ENCODE data around the gene NPR3.
"Not testable (repeated sequence)": the region's sequence is repeated elsewhere in the genome, so short reads cannot be mapped to it uniquely, and the experiment has no call there.

NPR3 gene

GRCh38 chr5:32794086-32794485, 83.0 kb downstream of the NPR3 start:
- H3K4me3 ChIP-seq (ENCODE audit: control insufficient read depth in 1 of 7, extremely low read depth in 1 of 7, insufficient read depth in 4 of 7, low read depth in 2 of 7, low read length in 6 of 7): no peak overlapping the region
- CTCF ChIA-PET: interaction anchor here (0.9 to 2.8 kb wide), 6 partner anchors 10 to 86 kb away, joined by 3 to 13 read pairs (median 4); no protein-coding TSS in a partner anchor
- peaks cover 2 to 33% (median 11%) of the 10 kb centered on the region in 4 experiments for H3K36me3 ChIP-seq (ENCODE audit: control insufficient read depth in 4 of 4, insufficient read depth in 4 of 4, low read length in 3 of 4)
- peak; percentile 31 to 59 (median 53) for DNase-seq
- H3K27ac ChIP-seq (ENCODE audit: insufficient read depth in 1 of 2, low read depth in 1 of 2, low read length in 2 of 2, poor library complexity in 1 of 2, severe bottlenecking in 2 of 2): no peak overlapping the region
- POLR2A ChIA-PET: no interaction called here
- WGBS (ENCODE audit: insufficient coverage): no CpG with 5 or more reads among the region's 1 CpG
- no peaks in the 10 kb centered on the region for H3K27me3 ChIP-seq (replicated peaks in 2 of 5; ENCODE audit: control insufficient read depth in 4 of 5, insufficient read depth in 5 of 5, low read length in 4 of 5)
- H3K9me3 ChIP-seq (ENCODE audit: control extremely low read depth in 1 of 5, control insufficient read depth in 4 of 5, insufficient read depth in 2 of 5, low read depth in 1 of 5, low read length in 4 of 5): peaks cover 0 to 10% (median 4%) of the 10 kb centered on the region in 5 experiments
- peaks cover 0 to 13% (median 3%) of the 10 kb centered on the region in 4 experiments for H3K4me1 ChIP-seq (ENCODE audit: control extremely low read depth in 1 of 4, control insufficient read depth in 4 of 4, insufficient read depth in 4 of 4, low read length in 3 of 4)

GRCh38 chr5:32802764-32803163, 91.6 kb downstream of the NPR3 start:
- WGBS (ENCODE audit: insufficient coverage): 98% methylated on average over 7 of the region's 7 CpGs
- POLR2A ChIA-PET: no interaction called here
- H3K9me3 ChIP-seq (ENCODE audit: control extremely low read depth in 1 of 5, control insufficient read depth in 4 of 5, insufficient read depth in 2 of 5, low read depth in 1 of 5, low read length in 4 of 5): peaks cover 0 to 12% (median 0%) of the 10 kb centered on the region in 5 experiments
- H3K27me3 ChIP-seq (replicated peaks in 2 of 5; ENCODE audit: control insufficient read depth in 4 of 5, insufficient read depth in 5 of 5, low read length in 4 of 5): no peaks in the 10 kb centered on the region
- H3K27ac ChIP-seq (ENCODE audit: insufficient read depth in 1 of 2, low read depth in 1 of 2, low read length in 2 of 2, poor library complexity in 1 of 2, severe bottlenecking in 2 of 2): no peak overlapping the region
- no peaks in the 10 kb centered on the region for H3K36me3 ChIP-seq (ENCODE audit: control insufficient read depth in 4 of 4, insufficient read depth in 4 of 4, low read length in 3 of 4)
- no peak overlapping the region for H3K4me3 ChIP-seq (ENCODE audit: control insufficient read depth in 1 of 7, extremely low read depth in 1 of 7, insufficient read depth in 4 of 7, low read depth in 2 of 7, low read length in 6 of 7)
- H3K4me1 ChIP-seq (ENCODE audit: control extremely low read depth in 1 of 4, control insufficient read depth in 4 of 4, insufficient read depth in 4 of 4, low read length in 3 of 4): no peaks in the 10 kb centered on the region
- CTCF ChIA-PET: interaction anchor here (0.7 to 1.1 kb wide), 2 partner anchors 9 to 94 kb away, joined by 4 read pairs; no protein-coding TSS in a partner anchor
- no peak for DNase-seq

GRCh38 chr5:32803656-32804055, 92.5 kb downstream of the NPR3 start:
- no peaks in the 10 kb centered on the region for H3K4me1 ChIP-seq (ENCODE audit: control extremely low read depth in 1 of 4, control insufficient read depth in 4 of 4, insufficient read depth in 4 of 4, low read length in 3 of 4)
- no peak for DNase-seq
- WGBS (ENCODE audit: insufficient coverage): 87% methylated on average over 3 of the region's 3 CpGs

GRCh38 chr5:32805462-32805861, 94.3 kb downstream of the NPR3 start:
- CTCF ChIA-PET: interaction anchor here (1.1 to 1.5 kb wide), 5 partner anchors 11 to 48 kb away, joined by 3 to 5 read pairs (median 3); no protein-coding TSS in a partner anchor
- H3K4me1 ChIP-seq (ENCODE audit: control extremely low read depth in 1 of 4, control insufficient read depth in 4 of 4, insufficient read depth in 4 of 4, low read length in 3 of 4); H3K36me3 ChIP-seq (ENCODE audit: control insufficient read depth in 4 of 4, insufficient read depth in 4 of 4, low read length in 3 of 4); H3K27ac ChIP-seq (ENCODE audit: insufficient read depth in 1 of 2, low read depth in 1 of 2, low read length in 2 of 2, poor library complexity in 1 of 2, severe bottlenecking in 2 of 2); DNase-seq; H3K9me3 ChIP-seq (ENCODE audit: control extremely low read depth in 1 of 5, control insufficient read depth in 4 of 5, insufficient read depth in 2 of 5, low read depth in 1 of 5, low read length in 4 of 5); H3K4me3 ChIP-seq (ENCODE audit: control insufficient read depth in 1 of 7, extremely low read depth in 1 of 7, insufficient read depth in 4 of 7, low read depth in 2 of 7, low read length in 6 of 7); H3K27me3 ChIP-seq (replicated peaks in 2 of 5; ENCODE audit: control insufficient read depth in 4 of 5, insufficient read depth in 5 of 5, low read length in 4 of 5); POLR2A ChIA-PET: not testable (repeated sequence)
- WGBS (ENCODE audit: insufficient coverage): no CpG with 5 or more reads among the region's 1 CpG

More at GRCh38 chr5:32803656-32804055, 92.5 kb downstream of the NPR3 start:
- H3K27ac ChIP-seq (ENCODE audit: insufficient read depth in 1 of 2, low read depth in 1 of 2, low read length in 2 of 2, poor library complexity in 1 of 2, severe bottlenecking in 2 of 2): no peak overlapping the region
- H3K36me3 ChIP-seq (ENCODE audit: control insufficient read depth in 4 of 4, insufficient read depth in 4 of 4, low read length in 3 of 4): no peaks in the 10 kb centered on the region
- no peaks in the 10 kb centered on the region for H3K27me3 ChIP-seq (replicated peaks in 2 of 5; ENCODE audit: control insufficient read depth in 4 of 5, insufficient read depth in 5 of 5, low read length in 4 of 5)
- H3K9me3 ChIP-seq (ENCODE audit: control extremely low read depth in 1 of 5, control insufficient read depth in 4 of 5, insufficient read depth in 2 of 5, low read depth in 1 of 5, low read length in 4 of 5): peaks cover 0 to 10% (median 0%) of the 10 kb centered on the region in 5 experiments
- ChIA-PET CTCF (no interaction called here), POLR2A (no interaction called here)
- no peak overlapping the region for H3K4me3 ChIP-seq (ENCODE audit: control insufficient read depth in 1 of 7, extremely low read depth in 1 of 7, insufficient read depth in 4 of 7, low read depth in 2 of 7, low read length in 6 of 7)

GRCh38 chr5:32805971-32806638, 95.0 kb downstream of the NPR3 start:
- WGBS (ENCODE audit: insufficient coverage): 73% methylated on average over 5 of the region's 6 CpGs
- CTCF ChIA-PET: interaction anchor here (1.1 to 1.9 kb wide), 6 partner anchors 11 to 47 kb away, joined by 3 to 5 read pairs (median 3); no protein-coding TSS in a partner anchor
- DNase-seq: no peak

GRCh38 chr5:32808783-32809182, 97.7 kb downstream of the NPR3 start:
- Histone ChIP-seq H3K27me3 (replicated peaks in 2 of 5; ENCODE audit: control insufficient read depth in 4 of 5, insufficient read depth in 5 of 5, low read length in 4 of 5) (no peaks in the 10 kb centered on the region), H3K27ac (ENCODE audit: insufficient read depth in 1 of 2, low read depth in 1 of 2, low read length in 2 of 2, poor library complexity in 1 of 2, severe bottlenecking in 2 of 2) (no peak overlapping the region), H3K36me3 (ENCODE audit: control insufficient read depth in 4 of 4, insufficient read depth in 4 of 4, low read length in 3 of 4) (no peaks in the 10 kb centered on the region), H3K4me1 (ENCODE audit: control extremely low read depth in 1 of 4, control insufficient read depth in 4 of 4, insufficient read depth in 4 of 4, low read length in 3 of 4) (no peaks in the 10 kb centered on the region), H3K9me3 (ENCODE audit: control extremely low read depth in 1 of 5, control insufficient read depth in 4 of 5, insufficient read depth in 2 of 5, low read depth in 1 of 5, low read length in 4 of 5) (peaks cover 0 to 3% (median 0%) of the 10 kb centered on the region in 5 experiments), H3K4me3 (ENCODE audit: control insufficient read depth in 1 of 7, extremely low read depth in 1 of 7, insufficient read depth in 4 of 7, low read depth in 2 of 7, low read length in 6 of 7) (no peak overlapping the region)
- no peak for DNase-seq
- ChIA-PET POLR2A (no interaction called here), CTCF (interaction anchor here (0.6 to 4.6 kb wide), 4 partner anchors 14 to 59 kb away, joined by 3 to 17 read pairs (median 4); no protein-coding TSS in a partner anchor)
- WGBS (ENCODE audit: insufficient coverage): no CpG with 5 or more reads among the region's 1 CpG

More at GRCh38 chr5:32805971-32806638, 95.0 kb downstream of the NPR3 start:
- H3K9me3 ChIP-seq (ENCODE audit: control extremely low read depth in 1 of 5, control insufficient read depth in 4 of 5, insufficient read depth in 2 of 5, low read depth in 1 of 5, low read length in 4 of 5): peaks cover 0 to 7% (median 0%) of the 10 kb centered on the region in 5 experiments
- no peaks in the 10 kb centered on the region for H3K36me3 ChIP-seq (ENCODE audit: control insufficient read depth in 4 of 4, insufficient read depth in 4 of 4, low read length in 3 of 4)
- H3K4me1 ChIP-seq (ENCODE audit: control extremely low read depth in 1 of 4, control insufficient read depth in 4 of 4, insufficient read depth in 4 of 4, low read length in 3 of 4): no peaks in the 10 kb centered on the region
- POLR2A ChIA-PET: no interaction called here
- no peak overlapping the region for H3K27ac ChIP-seq (ENCODE audit: insufficient read depth in 1 of 2, low read depth in 1 of 2, low read length in 2 of 2, poor library complexity in 1 of 2, severe bottlenecking in 2 of 2)
- H3K27me3 ChIP-seq (replicated peaks in 2 of 5; ENCODE audit: control insufficient read depth in 4 of 5, insufficient read depth in 5 of 5, low read length in 4 of 5): no peaks in the 10 kb centered on the region
- no peak overlapping the region for H3K4me3 ChIP-seq (ENCODE audit: control insufficient read depth in 1 of 7, extremely low read depth in 1 of 7, insufficient read depth in 4 of 7, low read depth in 2 of 7, low read length in 6 of 7)

GRCh38 chr5:32810804-32811203, 99.7 kb downstream of the NPR3 start:
- Histone ChIP-seq H3K36me3 (ENCODE audit: control insufficient read depth in 4 of 4, insufficient read depth in 4 of 4, low read length in 3 of 4) (no peaks in the 10 kb centered on the region), H3K27me3 (replicated peaks in 2 of 5; ENCODE audit: control insufficient read depth in 4 of 5, insufficient read depth in 5 of 5, low read length in 4 of 5) (no peaks in the 10 kb centered on the region), H3K9me3 (ENCODE audit: control extremely low read depth in 1 of 5, control insufficient read depth in 4 of 5, insufficient read depth in 2 of 5, low read depth in 1 of 5, low read length in 4 of 5) (no peaks in the 10 kb centered on the region), H3K27ac (ENCODE audit: insufficient read depth in 1 of 2, low read depth in 1 of 2, low read length in 2 of 2, poor library complexity in 1 of 2, severe bottlenecking in 2 of 2) (no peak overlapping the region), H3K4me3 (ENCODE audit: control insufficient read depth in 1 of 7, extremely low read depth in 1 of 7, insufficient read depth in 4 of 7, low read depth in 2 of 7, low read length in 6 of 7) (no peak overlapping the region), H3K4me1 (ENCODE audit: control extremely low read depth in 1 of 4, control insufficient read depth in 4 of 4, insufficient read depth in 4 of 4, low read length in 3 of 4) (no peaks in the 10 kb centered on the region)
- ChIA-PET POLR2A (no interaction called here), CTCF (interaction anchor here (1.1 to 4.6 kb wide), 2 partner anchors 27 to 41 kb away, joined by 3 to 17 read pairs; no protein-coding TSS in a partner anchor)
- WGBS (ENCODE audit: insufficient coverage): 100% methylated on average over 2 of the region's 2 CpGs
- no peak for DNase-seq
